Measurements from ENCODE around the gene PABPN1.
A peak's percentile ranks its signal among the peaks of the same experiment; 100 is the strongest.

The PABPN1 gene

DNA sequence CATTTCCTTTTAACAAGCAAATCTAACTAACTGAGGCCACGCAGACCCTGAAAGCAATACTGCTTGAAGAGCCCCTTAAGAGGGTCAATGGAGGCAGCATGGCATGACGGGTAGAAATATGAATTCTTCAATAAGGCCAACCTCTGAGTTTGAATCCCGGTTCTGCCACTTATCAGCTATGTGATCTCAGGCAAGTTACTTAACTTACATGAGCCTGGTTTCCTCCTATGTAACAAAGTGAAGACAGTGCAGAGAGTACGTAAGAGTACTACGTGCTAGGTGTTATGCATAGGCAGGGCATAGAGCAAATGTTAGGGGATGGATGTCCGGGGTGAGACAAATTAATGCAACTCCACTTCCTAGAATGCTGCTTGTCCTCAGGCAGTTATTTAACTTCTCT, 40.0 kb upstream of the PABPN1 start:
- ATAC-seq (ENCODE audit: insufficient read depth, low read depth): no peak
- no peaks in the 10 kb centered on the region for H3K27me3 ChIP-seq (ENCODE audit: insufficient read depth, low read length, poor library complexity)
- H3K4me3 ChIP-seq (ENCODE audit: low read depth in 1 of 2, low read length in 2 of 2): no peak overlapping the region
- H3K36me3 ChIP-seq (ENCODE audit: insufficient read depth, low read length): peaks cover 2% of the 10 kb centered on the region
- DNase-seq: no peak
- H3K4me2 ChIP-seq (ENCODE audit: insufficient read depth, low read length): no peak overlapping the region
- peaks cover 15% of the 10 kb centered on the region for H3K79me2 ChIP-seq (ENCODE audit: insufficient read depth, low read length)
- H4K20me1 ChIP-seq (ENCODE audit: insufficient read depth, low read length): no peaks in the 10 kb centered on the region
- H3K9ac ChIP-seq (ENCODE audit: low read depth, low read length): no peak overlapping the region
- H3K27ac ChIP-seq (ENCODE audit: low read length): no peak overlapping the region
- TF ChIP-seq, protein P1, sequence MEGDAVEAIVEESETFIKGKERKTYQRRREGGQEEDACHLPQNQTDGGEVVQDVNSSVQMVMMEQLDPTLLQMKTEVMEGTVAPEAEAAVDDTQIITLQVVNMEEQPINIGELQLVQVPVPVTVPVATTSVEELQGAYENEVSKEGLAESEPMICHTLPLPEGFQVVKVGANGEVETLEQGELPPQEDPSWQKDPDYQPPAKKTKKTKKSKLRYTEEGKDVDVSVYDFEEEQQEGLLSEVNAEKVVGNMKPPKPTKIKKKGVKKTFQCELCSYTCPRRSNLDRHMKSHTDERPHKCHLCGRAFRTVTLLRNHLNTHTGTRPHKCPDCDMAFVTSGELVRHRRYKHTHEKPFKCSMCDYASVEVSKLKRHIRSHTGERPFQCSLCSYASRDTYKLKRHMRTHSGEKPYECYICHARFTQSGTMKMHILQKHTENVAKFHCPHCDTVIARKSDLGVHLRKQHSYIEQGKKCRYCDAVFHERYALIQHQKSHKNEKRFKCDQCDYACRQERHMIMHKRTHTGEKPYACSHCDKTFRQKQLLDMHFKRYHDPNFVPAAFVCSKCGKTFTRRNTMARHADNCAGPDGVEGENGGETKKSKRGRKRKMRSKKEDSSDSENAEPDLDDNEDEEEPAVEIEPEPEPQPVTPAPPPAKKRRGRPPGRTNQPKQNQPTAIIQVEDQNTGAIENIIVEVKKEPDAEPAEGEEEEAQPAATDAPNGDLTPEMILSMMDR (IDR thresholded peaks at IDR 0.05; ENCODE audit: borderline replicate concordance, extremely low read depth, low read length, poor library complexity, severe bottlenecking): no peak
- TF ChIP-seq EZH2 (IDR thresholded peaks at IDR 0.05; ENCODE audit: borderline replicate concordance, low read depth, low read length, severe bottlenecking): no peak
- no peaks in the 10 kb centered on the region for H3K9me3 ChIP-seq (ENCODE audit: insufficient read depth, low read length, severe bottlenecking)
- no peak overlapping the region for H2AFZ ChIP-seq (ENCODE audit: low read depth, low read length)
- peaks cover 15% of the 10 kb centered on the region for H3K4me1 ChIP-seq (ENCODE audit: insufficient read depth, low read length)

DNA sequence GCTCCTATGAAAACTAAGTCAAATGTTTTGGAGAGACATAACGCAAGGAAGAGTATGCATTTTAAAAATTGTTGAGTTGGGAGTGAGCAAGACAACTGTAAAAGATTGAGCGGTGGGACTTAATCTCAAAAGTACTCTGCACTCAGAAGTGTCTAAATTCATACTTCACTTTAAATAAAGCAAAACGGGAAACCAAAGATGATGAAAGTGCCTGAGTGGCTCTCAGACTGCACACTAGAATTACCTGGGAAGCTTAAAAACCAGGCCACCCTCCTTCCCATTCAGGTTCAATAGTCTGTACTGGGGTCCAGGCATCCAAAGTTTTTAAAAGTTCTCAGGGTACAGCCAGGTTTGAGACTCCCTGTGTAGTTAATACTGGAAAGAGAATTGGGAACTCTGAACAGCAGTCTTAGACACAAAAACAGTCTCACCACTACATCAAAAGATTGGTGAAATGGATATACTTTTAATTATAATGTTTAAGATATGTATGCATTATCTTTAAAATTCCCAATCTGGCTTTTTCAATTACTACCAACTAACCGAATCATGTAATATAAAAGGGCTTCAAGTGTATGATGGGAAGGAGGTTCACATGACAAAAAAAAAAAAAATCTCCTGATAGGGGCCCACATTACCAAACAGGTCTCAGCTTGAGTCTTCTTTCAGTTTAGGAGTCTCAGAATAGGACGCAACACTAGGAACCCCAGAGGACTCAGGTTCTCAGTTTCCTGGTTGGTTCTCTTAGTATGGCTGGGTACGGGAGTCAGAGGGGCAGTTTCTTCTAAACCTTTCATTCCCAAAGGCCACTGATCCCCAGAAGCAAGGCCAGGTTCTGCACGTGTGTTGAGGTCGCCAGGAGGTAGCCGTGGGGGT, 36.4 kb upstream of the PABPN1 start:
- peak overlapping the region; percentile 82 to 84; a peak in 3 of 4 replicates for H3K4me3 ChIP-seq (ENCODE audit: low read depth in 1 of 2, low read length in 2 of 2)
- peaks cover 23% of the 10 kb centered on the region for H3K79me2 ChIP-seq (ENCODE audit: insufficient read depth, low read length)
- H2AFZ ChIP-seq (ENCODE audit: low read depth, low read length): peak overlapping the region; percentile 76
- H3K4me2 ChIP-seq (ENCODE audit: insufficient read depth, low read length): peak overlapping the region; percentile 83
- H3K27ac ChIP-seq (ENCODE audit: low read length): peak overlapping the region; percentile 76
- DNase-seq (no peak), ATAC-seq (ENCODE audit: insufficient read depth, low read depth) (no peak)
- TF ChIP-seq EZH2 (IDR thresholded peaks at IDR 0.05; ENCODE audit: borderline replicate concordance, low read depth, low read length, severe bottlenecking): no peak
- TF ChIP-seq, protein P1 (IDR thresholded peaks at IDR 0.05; ENCODE audit: borderline replicate concordance, extremely low read depth, low read length, poor library complexity, severe bottlenecking): no peak
- H3K9me3 ChIP-seq (ENCODE audit: insufficient read depth, low read length, severe bottlenecking): no peaks in the 10 kb centered on the region
- H3K9ac ChIP-seq (ENCODE audit: low read depth, low read length): peak overlapping the region; percentile 74
- no peaks in the 10 kb centered on the region for H3K27me3 ChIP-seq (ENCODE audit: insufficient read depth, low read length, poor library complexity)
- H3K36me3 ChIP-seq (ENCODE audit: insufficient read depth, low read length): no peaks in the 10 kb centered on the region; the same call in 1 of the 2 replicates
- H3K4me1 ChIP-seq (ENCODE audit: insufficient read depth, low read length): peaks cover 24% of the 10 kb centered on the region
- H4K20me1 ChIP-seq (ENCODE audit: insufficient read depth, low read length): no peaks in the 10 kb centered on the region

DNA sequence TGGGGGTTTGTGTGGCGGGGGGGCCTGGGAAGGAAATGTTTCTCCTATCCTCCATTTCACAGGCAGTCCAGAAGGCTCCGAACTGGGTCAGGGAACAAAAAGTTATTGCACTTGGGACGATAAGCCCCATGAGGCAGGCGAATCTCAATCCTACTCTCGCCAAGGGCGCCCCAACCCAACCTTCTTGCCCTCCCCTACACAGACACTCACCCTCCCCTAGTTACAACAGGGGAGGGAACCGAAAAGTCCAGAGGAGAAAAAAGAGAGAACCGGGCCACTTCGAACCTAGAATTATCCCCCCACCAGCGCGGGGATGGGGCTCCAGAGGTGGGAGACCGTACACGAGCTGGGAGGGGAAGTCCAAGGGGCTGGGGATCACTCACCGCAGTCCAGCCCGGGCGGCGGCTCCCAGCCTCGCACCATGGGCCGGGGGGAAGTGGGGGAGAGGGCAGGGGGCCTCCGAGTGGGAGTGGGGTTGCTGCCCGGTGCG, 35.7 kb upstream of the PABPN1 start:
- H2AFZ ChIP-seq (ENCODE audit: low read depth, low read length): peak overlapping the region; percentile 76
- H3K9ac ChIP-seq (ENCODE audit: low read depth, low read length): peak overlapping the region; percentile 74
- no peaks in the 10 kb centered on the region for H3K27me3 ChIP-seq (ENCODE audit: insufficient read depth, low read length, poor library complexity)
- H3K79me2 ChIP-seq (ENCODE audit: insufficient read depth, low read length): peaks cover 23% of the 10 kb centered on the region
- no peaks in the 10 kb centered on the region for H4K20me1 ChIP-seq (ENCODE audit: insufficient read depth, low read length)
- H3K36me3 ChIP-seq (ENCODE audit: insufficient read depth, low read length): no peaks in the 10 kb centered on the region; the same call in 1 of the 2 replicates
- DNase-seq: peak; percentile 31
- peak overlapping the region; percentile 83 for H3K4me2 ChIP-seq (ENCODE audit: insufficient read depth, low read length)
- TF ChIP-seq, protein P1 (IDR thresholded peaks at IDR 0.05; ENCODE audit: borderline replicate concordance, extremely low read depth, low read length, poor library complexity, severe bottlenecking): no peak
- TF ChIP-seq EZH2 (IDR thresholded peaks at IDR 0.05; ENCODE audit: borderline replicate concordance, low read depth, low read length, severe bottlenecking): no peak
- peaks cover 24% of the 10 kb centered on the region for H3K4me1 ChIP-seq (ENCODE audit: insufficient read depth, low read length)
- H3K9me3 ChIP-seq (ENCODE audit: insufficient read depth, low read length, severe bottlenecking): no peaks in the 10 kb centered on the region
- ATAC-seq (ENCODE audit: insufficient read depth, low read depth): peak; percentile 38
- H3K27ac ChIP-seq (ENCODE audit: low read length): peak overlapping the region; percentile 76
- H3K4me3 ChIP-seq (ENCODE audit: low read depth in 1 of 2, low read length in 2 of 2): peak overlapping the region; percentile 82 to 84
